GM18861 (cell line): Measurements from ENCODE around the gene EFNA5.

ENCODE experiments used
- ATAC-seq: cut with Tn5 transposase; IDR thresholded peaks from one replicate; pipeline ENCODE4 v1.9.1; 2021; ENCODE audit not compliant: unreplicated experiment

The EFNA5 gene

GRCh38 chr5:107341376-107342084 lies 329.2 kb downstream of the EFNA5 start:
- no peak for ATAC-seq

GRCh38 chr5:107340631-107341030 lies 330.1 kb downstream of the EFNA5 start:
- ATAC-seq, result no peak

DNA sequence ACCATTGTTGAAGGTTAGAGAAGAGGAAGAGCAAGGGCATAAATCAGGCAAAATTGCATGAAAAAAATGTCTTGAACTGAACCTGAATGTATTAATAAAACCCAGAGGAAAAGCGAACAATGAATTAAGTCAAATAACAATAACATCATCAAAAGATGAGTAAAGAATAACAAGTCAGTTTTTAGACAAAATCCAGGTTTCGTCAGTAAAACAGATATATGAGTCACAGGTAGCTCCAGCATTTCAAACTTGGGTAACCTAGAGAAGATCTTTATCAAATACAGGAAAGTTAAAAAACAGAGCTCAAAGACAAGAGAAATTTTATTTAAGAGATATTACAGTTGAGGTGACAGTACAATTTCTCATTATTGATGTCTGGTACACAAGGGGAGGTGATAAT lies 332.4 kb downstream of the EFNA5 start:
- no peak for ATAC-seq

DNA sequence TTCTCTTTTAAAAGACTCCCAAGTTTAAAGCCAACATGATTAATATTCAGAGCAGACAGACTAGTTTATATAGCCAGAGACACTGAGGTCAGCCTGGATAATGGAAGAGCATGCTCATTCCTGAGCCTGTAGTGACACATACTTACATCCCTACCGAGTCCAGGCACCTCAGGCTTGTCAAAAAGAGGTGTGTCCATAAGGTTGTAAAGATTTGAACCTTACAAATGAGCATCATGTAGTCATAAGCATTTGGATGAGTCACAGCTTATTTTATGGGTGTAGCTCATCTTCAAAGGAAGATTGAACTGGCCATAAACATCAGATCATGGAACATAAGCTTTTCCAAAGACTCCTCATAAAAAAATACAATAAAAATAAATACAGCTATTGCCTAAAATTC lies 333.5 kb downstream of the EFNA5 start:
- no peak for ATAC-seq

DNA sequence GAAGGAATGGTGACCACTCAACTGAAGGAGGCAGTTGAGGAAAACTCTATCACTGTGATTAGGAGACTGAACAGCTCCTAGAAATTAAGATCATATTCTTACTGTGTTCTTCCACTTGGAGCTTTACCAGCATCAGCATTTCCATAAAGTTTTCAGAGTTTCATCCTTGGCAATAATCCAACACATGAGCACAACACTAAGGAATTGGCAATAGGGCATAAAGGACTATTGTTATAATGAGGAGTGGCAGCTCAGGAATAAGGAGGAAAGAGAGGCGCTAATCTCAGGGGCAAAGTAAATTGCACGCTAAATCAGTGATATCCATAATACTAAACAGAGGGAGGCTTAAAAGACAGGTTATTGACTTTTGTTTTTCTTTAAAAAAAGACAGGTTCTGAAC lies 338.9 kb downstream of the EFNA5 start:
- ATAC-seq, result no peak

DNA sequence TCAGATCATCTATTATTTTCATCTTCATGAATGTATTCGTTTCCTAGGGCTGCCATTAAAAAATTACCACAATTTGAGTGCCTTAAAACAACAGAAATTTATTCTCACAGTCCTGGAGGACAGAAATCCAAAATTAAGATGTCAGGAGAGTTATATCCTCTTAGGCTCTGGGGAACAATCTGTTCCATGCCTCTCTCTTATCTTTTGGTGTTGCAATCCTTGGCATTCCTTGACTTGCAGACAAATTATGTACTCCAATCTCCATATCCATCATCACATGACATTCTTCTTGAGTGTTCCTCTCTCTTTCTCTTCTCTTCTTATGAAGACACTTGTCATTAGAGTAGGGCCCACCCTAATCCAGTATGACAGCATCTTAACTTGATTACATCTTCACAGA lies 339.4 kb downstream of the EFNA5 start:
- no peak for ATAC-seq

GRCh38 chr5:107330903-107331302 lies 339.8 kb downstream of the EFNA5 start:
- ATAC-seq, result no peak

DNA sequence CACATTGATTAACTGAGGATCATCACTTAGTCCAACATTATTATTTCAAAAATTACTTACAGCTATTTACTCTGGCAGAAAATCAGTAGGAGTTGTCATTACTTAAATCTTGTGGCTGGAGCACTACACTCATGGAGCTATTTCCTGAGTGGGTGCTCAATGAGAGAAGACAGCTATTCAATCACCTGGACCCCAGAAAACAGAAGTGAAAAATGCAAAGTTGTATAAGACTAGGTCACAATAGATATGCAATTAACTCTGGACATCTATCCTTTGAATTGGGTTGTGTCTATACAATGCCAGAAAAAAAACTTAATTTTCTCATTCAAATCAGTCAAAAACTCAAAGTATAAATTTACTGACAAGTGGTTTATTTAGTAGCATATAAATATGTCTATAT lies 340.9 kb downstream of the EFNA5 start:
- peak; percentile 86 for ATAC-seq
